ENCODE results near the gene BAIAP3.
A peak's percentile ranks its signal among the peaks of the same experiment; 100 is the strongest.

The BAIAP3 gene

GRCh38 chr16:1377406-1378010, 44.1 kb downstream of the BAIAP3 start:
- Histone ChIP-seq H3K27me3 (ENCODE audit: insufficient read depth, poor library complexity, severe bottlenecking) (no peaks in the 10 kb centered on the region), H3K4me1 (ENCODE audit: insufficient read depth, poor library complexity, severe bottlenecking) (no peaks in the 10 kb centered on the region), H3K9me3 (ENCODE audit: severe bottlenecking) (no peaks in the 10 kb centered on the region), H3K4me3 (ENCODE audit: severe bottlenecking) (no peak overlapping the region), H3K36me3 (ENCODE audit: low read depth) (no peaks in the 10 kb centered on the region), H3K27ac (ENCODE audit: poor library complexity, severe bottlenecking) (no peak overlapping the region)
- no peak for ATAC-seq (ENCODE audit: low read depth)
- no peak for DNase-seq (ENCODE audit: low spot score)
- TF ChIP-seq CTCF (IDR thresholded peaks at IDR 0.05; ENCODE audit: poor library complexity, severe bottlenecking): no peak

GRCh38 chr16:1378087-1378803, 44.8 kb downstream of the BAIAP3 start:
- Histone ChIP-seq H3K36me3 (ENCODE audit: low read depth) (no peaks in the 10 kb centered on the region), H3K27ac (ENCODE audit: poor library complexity, severe bottlenecking) (peak overlapping the region; percentile 59), H3K27me3 (ENCODE audit: insufficient read depth, poor library complexity, severe bottlenecking) (no peaks in the 10 kb centered on the region), H3K9me3 (ENCODE audit: severe bottlenecking) (no peaks in the 10 kb centered on the region), H3K4me3 (ENCODE audit: severe bottlenecking) (peak overlapping the region; percentile 41), H3K4me1 (ENCODE audit: insufficient read depth, poor library complexity, severe bottlenecking) (no peaks in the 10 kb centered on the region)
- DNase-seq (ENCODE audit: low spot score) (no peak), ATAC-seq (ENCODE audit: low read depth) (no peak)
- TF ChIP-seq CTCF (IDR thresholded peaks at IDR 0.05; ENCODE audit: poor library complexity, severe bottlenecking): no peak

GRCh38 chr16:1378804-1379303, 45.4 kb downstream of the BAIAP3 start:
- Histone ChIP-seq H3K9me3 (ENCODE audit: severe bottlenecking) (no peaks in the 10 kb centered on the region), H3K4me3 (ENCODE audit: severe bottlenecking) (peak overlapping the region; percentile 41), H3K4me1 (ENCODE audit: insufficient read depth, poor library complexity, severe bottlenecking) (no peaks in the 10 kb centered on the region), H3K27me3 (ENCODE audit: insufficient read depth, poor library complexity, severe bottlenecking) (no peaks in the 10 kb centered on the region), H3K27ac (ENCODE audit: poor library complexity, severe bottlenecking) (peak overlapping the region; percentile 59), H3K36me3 (ENCODE audit: low read depth) (no peaks in the 10 kb centered on the region)
- ATAC-seq (ENCODE audit: low read depth) (peak; percentile 76), DNase-seq (ENCODE audit: low spot score) (peak; percentile 83)
- TF ChIP-seq CTCF (IDR thresholded peaks at IDR 0.05; ENCODE audit: poor library complexity, severe bottlenecking): no peak

DNA sequence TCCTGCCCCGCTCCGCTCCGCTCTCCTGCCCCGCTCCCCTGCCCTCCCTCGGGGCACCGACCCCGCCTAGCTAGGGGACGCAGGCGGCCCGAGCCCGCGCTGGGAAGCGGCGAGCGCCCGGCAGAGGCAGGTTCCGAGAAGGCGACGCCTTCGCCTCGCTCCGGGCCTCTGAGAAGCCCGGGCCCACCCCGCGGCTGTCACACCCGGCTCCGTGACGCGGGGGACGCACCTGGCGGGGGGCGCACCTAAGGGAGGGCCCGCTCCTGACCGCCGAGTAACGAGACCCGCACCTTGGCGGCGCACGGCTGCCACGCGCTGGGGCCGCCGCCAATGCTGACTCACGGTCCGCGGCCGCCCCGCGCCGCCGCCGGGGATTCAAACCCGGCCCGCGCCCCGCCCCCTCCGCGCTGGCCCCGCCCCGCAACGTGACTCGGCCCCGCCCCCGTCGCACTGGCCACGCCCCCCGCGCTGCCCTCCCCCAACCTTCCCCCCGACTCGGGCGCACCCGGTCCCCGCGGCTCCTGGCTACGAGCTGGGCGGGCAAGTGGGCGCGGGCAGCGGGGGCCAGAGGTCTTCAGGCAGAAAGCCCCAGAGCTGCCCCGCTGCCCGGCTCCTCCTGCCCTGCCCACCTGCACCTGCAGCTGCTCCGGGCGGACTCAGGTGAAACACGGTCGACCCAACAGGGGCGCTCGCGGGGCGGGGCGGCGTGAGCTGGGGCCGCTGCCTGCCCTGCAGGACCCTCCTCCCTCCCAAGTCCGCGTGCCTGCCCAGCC, 46.0 kb downstream of the BAIAP3 start:
- DNase-seq (ENCODE audit: low spot score) (peak; percentile 63), ATAC-seq (ENCODE audit: low read depth) (peak; percentile 50)
- Histone ChIP-seq H3K36me3 (ENCODE audit: low read depth) (no peaks in the 10 kb centered on the region), H3K4me3 (ENCODE audit: severe bottlenecking) (peak overlapping the region; percentile 41), H3K27ac (ENCODE audit: poor library complexity, severe bottlenecking) (peak overlapping the region; percentile 59), H3K4me1 (ENCODE audit: insufficient read depth, poor library complexity, severe bottlenecking) (no peaks in the 10 kb centered on the region), H3K9me3 (ENCODE audit: severe bottlenecking) (no peaks in the 10 kb centered on the region), H3K27me3 (ENCODE audit: insufficient read depth, poor library complexity, severe bottlenecking) (no peaks in the 10 kb centered on the region)
- TF ChIP-seq CTCF (IDR thresholded peaks at IDR 0.05; ENCODE audit: poor library complexity, severe bottlenecking): no peak

Measured in RWPE2 (cell line).